PC-3 (cell line): ENCODE data around the gene CAPN7.

Source experiments
- CTCF ChIP-seq: fragments of 300-600 bp; sonication (generic); conservative IDR thresholded peaks from 2 replicates; pipeline ENCODE4 v1.5.1; 2017; ENCODE audit warnings: antibody characterized with exemption, low read depth, mild to moderate bottlenecking, low read length
- EZH2 ChIP-seq: fragments of 300-600 bp; sonication (generic); IDR thresholded peaks from one replicate; pipeline ENCODE4 v1.6.1; 2017; ENCODE audit warnings: antibody characterized with exemption, mild to moderate bottlenecking, low read length; ENCODE audit not compliant: unreplicated experiment

- TF ChIP-seq EZH2: no peak
- no peak for TF ChIP-seq CTCF
These were observed 58.4 kb downstream of the CAPN7 start for GRCh38 chr3:15264486-15264885.
